HUES6 (cell line): Measurements from ENCODE around the gene CNBD2.
A peak's percentile ranks its signal among the peaks of the same experiment; 100 is the strongest.
"Not testable (repeated sequence)": the region's sequence is repeated elsewhere in the genome, so short reads cannot be mapped to it uniquely, and the experiment has no call there.

Source experiments
- H3K27ac ChIP-seq: 2 replicates; pipeline ENCODE4 v1.7.0; 2013; ENCODE audit warnings: low read depth, mild to moderate bottlenecking, low read length, inconsistent platforms
- H3K27me3 ChIP-seq: 2 replicates; pipeline ENCODE4 v1.6.1; 2013; ENCODE audit warnings: low read length; ENCODE audit not compliant: control insufficient read depth, insufficient read depth
- H3K36me3 ChIP-seq: 2 replicates; pipeline ENCODE4 v1.6.1; 2013; ENCODE audit warnings: low read length; ENCODE audit not compliant: control insufficient read depth, insufficient read depth
- H3K4me1 ChIP-seq: 2 replicates; pipeline ENCODE4 v1.6.1; 2013; ENCODE audit warnings: low read length; ENCODE audit not compliant: control insufficient read depth, insufficient read depth
- H3K4me3 ChIP-seq: 2 replicates; pipeline ENCODE4 v1.5.1; 2013; ENCODE audit warnings: low read depth, low read length
- H3K9ac ChIP-seq: one replicate; pipeline ENCODE4 v1.6.1; 2013; ENCODE audit warnings: mild to moderate bottlenecking, low read length
- H3K9me3 ChIP-seq: 2 replicates; pipeline ENCODE4 v1.6.1; 2013; ENCODE audit warnings: low read depth, low read length; ENCODE audit not compliant: control insufficient read depth, insufficient read depth

Gene CNBD2

GRCh38 chr20:36063916-36064657 is 95.7 kb downstream of the CNBD2 start:
- H3K4me1 ChIP-seq: peaks cover 14% of the 10 kb centered on the region
- no peaks in the 10 kb centered on the region for H3K36me3 ChIP-seq
- H3K27me3 ChIP-seq: peaks cover 24% of the 10 kb centered on the region
- no peak overlapping the region for H3K27ac ChIP-seq
- H3K9ac ChIP-seq: peak overlapping the region; percentile 37
- H3K9me3 ChIP-seq: no peaks in the 10 kb centered on the region; the same call in 1 of the 2 replicates
- H3K4me3 ChIP-seq: peak overlapping the region; percentile 71

GRCh38 chr20:36064658-36065426 is 96.5 kb downstream of the CNBD2 start:
- H3K9ac ChIP-seq: peak overlapping the region; percentile 37
- no peaks in the 10 kb centered on the region for H3K36me3 ChIP-seq
- H3K9me3 ChIP-seq: no peaks in the 10 kb centered on the region; the same call in 1 of the 2 replicates
- H3K27me3 ChIP-seq: peaks cover 24% of the 10 kb centered on the region
- H3K4me3 ChIP-seq: peak overlapping the region; percentile 71
- H3K27ac ChIP-seq: no peak overlapping the region
- peaks cover 14% of the 10 kb centered on the region for H3K4me1 ChIP-seq

- Histone ChIP-seq H3K4me3 (peak overlapping the region; percentile 71), H3K4me1 (peaks cover 18% of the 10 kb centered on the region), H3K27ac (no peak overlapping the region), H3K9me3 (no peaks in the 10 kb centered on the region; the same call in 1 of the 2 replicates), H3K36me3 (no peaks in the 10 kb centered on the region), H3K27me3 (peaks cover 24% of the 10 kb centered on the region), H3K9ac (no peak overlapping the region)
Observed at GRCh38 chr20:36065427-36065998, 97.1 kb downstream of the CNBD2 start.

GRCh38 chr20:36066777-36067176 is 98.4 kb downstream of the CNBD2 start:
- peaks cover 22% of the 10 kb centered on the region for H3K4me1 ChIP-seq
- peaks cover 24% of the 10 kb centered on the region for H3K27me3 ChIP-seq
- H3K4me3 ChIP-seq: no peak overlapping the region
- no peak overlapping the region for H3K9ac ChIP-seq
- H3K36me3 ChIP-seq: no peaks in the 10 kb centered on the region
- no peak overlapping the region for H3K27ac ChIP-seq
- no peaks in the 10 kb centered on the region; the same call in 1 of the 2 replicates for H3K9me3 ChIP-seq

- H3K27ac ChIP-seq, H3K36me3 ChIP-seq, H3K9me3 ChIP-seq, H3K4me3 ChIP-seq, H3K9ac ChIP-seq: not testable (repeated sequence)
- Histone ChIP-seq H3K27me3 (peaks cover 18% of the 10 kb centered on the region), H3K4me1 (peaks cover 22% of the 10 kb centered on the region)
Observed at GRCh38 chr20:36068526-36068925, 100.1 kb downstream of the CNBD2 start.

GRCh38 chr20:36070451-36070850 is 102.1 kb downstream of the CNBD2 start:
- no peak overlapping the region for H3K27ac ChIP-seq
- no peak overlapping the region for H3K9ac ChIP-seq
- H3K4me3 ChIP-seq: no peak overlapping the region

GRCh38 chr20:36071848-36072247 is 103.5 kb downstream of the CNBD2 start:
- Histone ChIP-seq H3K9ac (no peak overlapping the region), H3K27me3 (no peaks in the 10 kb centered on the region), H3K4me3 (no peak overlapping the region), H3K27ac (no peak overlapping the region), H3K4me1 (peaks cover 8% of the 10 kb centered on the region; the same call in 1 of the 2 replicates), H3K9me3 (no peaks in the 10 kb centered on the region), H3K36me3 (no peaks in the 10 kb centered on the region)

More at GRCh38 chr20:36070451-36070850, 102.1 kb downstream of the CNBD2 start:
- peaks cover 8% of the 10 kb centered on the region for H3K27me3 ChIP-seq
- H3K36me3 ChIP-seq: no peaks in the 10 kb centered on the region
- peaks cover 12% of the 10 kb centered on the region; the same call in 1 of the 2 replicates for H3K4me1 ChIP-seq
- no peaks in the 10 kb centered on the region for H3K9me3 ChIP-seq

GRCh38 chr20:36074983-36075382 is 106.6 kb downstream of the CNBD2 start:
- Histone ChIP-seq H3K4me1 (peaks cover 8% of the 10 kb centered on the region; the same call in 1 of the 2 replicates), H3K27ac (no peak overlapping the region), H3K9me3 (peaks cover 3% of the 10 kb centered on the region; the same call in 1 of the 2 replicates), H3K36me3 (no peaks in the 10 kb centered on the region), H3K9ac (no peak overlapping the region), H3K4me3 (no peak overlapping the region), H3K27me3 (no peaks in the 10 kb centered on the region)

GRCh38 chr20:36077762-36078161 is 109.4 kb downstream of the CNBD2 start:
- H3K9me3 ChIP-seq, H3K9ac ChIP-seq, H3K27me3 ChIP-seq, H3K27ac ChIP-seq, H3K36me3 ChIP-seq, H3K4me1 ChIP-seq, H3K4me3 ChIP-seq: not testable (repeated sequence)

- Histone ChIP-seq H3K4me1 (no peaks in the 10 kb centered on the region), H3K27ac (no peak overlapping the region), H3K9ac (no peak overlapping the region), H3K9me3 (peaks cover 9% of the 10 kb centered on the region; the same call in 1 of the 2 replicates), H3K27me3 (no peaks in the 10 kb centered on the region), H3K36me3 (no peaks in the 10 kb centered on the region), H3K4me3 (no peak overlapping the region)
Observed at GRCh38 chr20:36079486-36079885, 111.1 kb downstream of the CNBD2 start.

- not testable (repeated sequence) for H3K27ac ChIP-seq, H3K9me3 ChIP-seq, H3K9ac ChIP-seq, H3K4me1 ChIP-seq, H3K4me3 ChIP-seq, H3K36me3 ChIP-seq, H3K27me3 ChIP-seq
Observed at GRCh38 chr20:36079984-36080383, 111.6 kb downstream of the CNBD2 start.
